H9 (cell line): ENCODE measurements around the gene SH3TC1. TPM values are rescaled to one million over a fixed set of nuclear protein-coding genes. Genes with fewer than 3 reads are reported as not detected.

Experiments used
- DNase-seq: peaks from one replicate; pipeline ENCODE4 v3.0.0-alpha.2; 2017
- H2AFZ ChIP-seq: one replicate; pipeline ENCODE4 v1.6.1; 2013; ENCODE audit warnings: mild to moderate bottlenecking, low read length, control low read depth, moderate library complexity
- H2AK5ac ChIP-seq: 2 replicates; pipeline ENCODE4 v1.6.1; 2013; ENCODE audit warnings: low read length, control low read depth, mixed read lengths; ENCODE audit not compliant: insufficient read length
- H2BK120ac ChIP-seq: one replicate; pipeline ENCODE4 v1.6.1; 2013; ENCODE audit warnings: low read depth, mild to moderate bottlenecking, low read length, control low read depth, inconsistent platforms; ENCODE audit not compliant: poor library complexity, severe bottlenecking
- H2BK12ac ChIP-seq: 2 replicates; pipeline ENCODE4 v1.6.1; 2013; ENCODE audit warnings: low read length, control low read depth, mixed read lengths, low read depth; ENCODE audit not compliant: insufficient read length
- H2BK15ac ChIP-seq: 2 replicates; pipeline ENCODE4 v1.6.1; 2013; ENCODE audit warnings: low read depth, low read length, control low read depth
- H2BK20ac ChIP-seq: one replicate; pipeline ENCODE4 v1.6.1; 2013; ENCODE audit warnings: low read depth, mild to moderate bottlenecking, low read length, control low read depth, inconsistent platforms; ENCODE audit not compliant: poor library complexity, severe bottlenecking
- H2BK5ac ChIP-seq: 2 replicates; pipeline ENCODE4 v1.6.1; 2013; ENCODE audit warnings: low read length, control low read depth, mixed read lengths; ENCODE audit not compliant: insufficient read length
- H3K14ac ChIP-seq: 2 replicates; pipeline ENCODE4 v1.6.1; 2013; ENCODE audit warnings: low read length, control low read depth; ENCODE audit not compliant: insufficient read depth
- H3K18ac ChIP-seq: 2 replicates; pipeline ENCODE4 v1.6.1; 2013; ENCODE audit warnings: low read depth, mild to moderate bottlenecking, mixed read lengths, low read length, control low read depth; ENCODE audit not compliant: insufficient read length
- H3K23ac ChIP-seq: 2 replicates; pipeline ENCODE4 v1.6.1; 2013; ENCODE audit warnings: low read length, control low read depth, mixed read lengths, low read depth; ENCODE audit not compliant: insufficient read length
- H3K23me2 ChIP-seq: 2 replicates; pipeline ENCODE4 v1.6.1; 2013; ENCODE audit warnings: low read depth, mild to moderate bottlenecking, mixed read lengths, low read length, control low read depth; ENCODE audit not compliant: insufficient read length, poor library complexity, severe bottlenecking
- H3K27ac ChIP-seq: 2 replicates; pipeline ENCODE4 v1.5.1; 2013; ENCODE audit warnings: low read length, control low read depth, mixed read lengths, low read depth; ENCODE audit not compliant: insufficient read length
- H3K27me3 ChIP-seq: 2 replicates; pipeline ENCODE4 v1.6.1; 2013; ENCODE audit warnings: low read length, control low read depth, inconsistent platforms; ENCODE audit not compliant: insufficient read depth
- H3K4ac ChIP-seq: 2 replicates; pipeline ENCODE4 v1.6.1; 2013; ENCODE audit warnings: low read depth, mild to moderate bottlenecking, control low read depth, inconsistent platforms, low read length, moderate library complexity
- H3K4me1 ChIP-seq: 2 replicates; pipeline ENCODE4 v1.6.1; 2013; ENCODE audit warnings: low read length, control low read depth, inconsistent platforms; ENCODE audit not compliant: insufficient read depth
- H3K4me2 ChIP-seq: 2 replicates; pipeline ENCODE4 v1.6.1; 2013; ENCODE audit warnings: low read length, control low read depth, mixed read lengths; ENCODE audit not compliant: insufficient read length, insufficient read depth
- H3K56ac ChIP-seq: 2 replicates; pipeline ENCODE4 v1.6.1; 2013; ENCODE audit warnings: low read depth, mild to moderate bottlenecking, mixed read lengths, low read length, control low read depth; ENCODE audit not compliant: insufficient read length
- H3K79me1 ChIP-seq: 2 replicates; pipeline ENCODE4 v1.6.1; 2013; ENCODE audit warnings: low read depth, mild to moderate bottlenecking, moderate library complexity, low read length, control low read depth, inconsistent platforms; ENCODE audit not compliant: insufficient read depth, poor library complexity, severe bottlenecking
- H3K79me2 ChIP-seq: 2 replicates; pipeline ENCODE4 v1.6.1; 2013; ENCODE audit warnings: low read length, control low read depth, inconsistent platforms; ENCODE audit not compliant: insufficient read depth
- H3K9ac ChIP-seq: 2 replicates; pipeline ENCODE4 v1.6.1; 2013; ENCODE audit warnings: low read length, control low read depth, mixed read lengths; ENCODE audit not compliant: insufficient read length; ENCODE audit errors: extremely low read depth
- H3K9me3 ChIP-seq: one replicate; pipeline ENCODE4 v1.6.1; 2013; ENCODE audit warnings: low read depth, low read length, inconsistent platforms; ENCODE audit not compliant: control insufficient read depth
- H3T11ph ChIP-seq: one replicate; pipeline ENCODE4 v1.6.1; 2013; ENCODE audit warnings: mild to moderate bottlenecking, low read length, control low read depth, inconsistent platforms
- H4K20me1 ChIP-seq: one replicate; pipeline ENCODE4 v1.6.1; 2013; ENCODE audit not compliant: control insufficient read depth, insufficient read length, insufficient read depth
- H4K5ac ChIP-seq: 2 replicates; pipeline ENCODE4 v1.6.1; 2013; ENCODE audit warnings: low read depth, mild to moderate bottlenecking, mixed read lengths, low read length, control low read depth; ENCODE audit not compliant: insufficient read length
- H4K8ac ChIP-seq: replicated peaks from 2 replicates; pipeline ENCODE4 v1.6.1; 2013; ENCODE audit warnings: low read length, control low read depth, mixed read lengths, low read depth; ENCODE audit not compliant: insufficient read length
- H4K91ac ChIP-seq: 2 replicates; pipeline ENCODE4 v1.6.1; 2013; ENCODE audit warnings: low read depth, mild to moderate bottlenecking, moderate library complexity, mixed read lengths, low read length, control low read depth; ENCODE audit not compliant: insufficient read length
- H3K27ac Mint-ChIP-seq, 3 experiments: 2 replicates in 2 of 3; 3 replicates in 1 of 3; pipeline ENCODE4 v1.8.0; 2020 to 2021; ENCODE audit warnings: mixed read lengths in 3 of 3, mild to moderate bottlenecking in 1 of 3, moderate library complexity in 1 of 3
- H3K27me3 Mint-ChIP-seq: 2 replicates; pipeline ENCODE4 v1.8.0; 2021; ENCODE audit warnings: low read depth, mild to moderate bottlenecking, moderate library complexity, mixed read lengths
- H3K36me3 Mint-ChIP-seq, 3 experiments: 2 replicates in 2 of 3; 3 replicates in 1 of 3; pipeline ENCODE4 v1.8.0; 2020 to 2021; ENCODE audit warnings: low read depth in 3 of 3, mixed read lengths in 3 of 3; ENCODE audit not compliant: insufficient read depth in 1 of 3
- H3K4me1 Mint-ChIP-seq, 2 experiments: 2 replicates each; pipeline ENCODE4 v1.8.0; 2020; ENCODE audit warnings: mixed read lengths in 2 of 2
- H3K4me3 Mint-ChIP-seq, 2 experiments: 2 replicates in 1 of 2; 3 replicates in 1 of 2; pipeline ENCODE4 v1.8.0; 2020 to 2021; ENCODE audit warnings: mild to moderate bottlenecking in 2 of 2, mixed read lengths in 2 of 2, moderate library complexity in 1 of 2
- H3K9me3 Mint-ChIP-seq, 2 experiments: 2 replicates in 1 of 2; 3 replicates in 1 of 2; pipeline ENCODE4 v1.8.0; 2020; ENCODE audit warnings: mild to moderate bottlenecking in 2 of 2, mixed read lengths in 2 of 2, moderate library complexity in 1 of 2
- CTCF ChIP-seq: fragments of 200-600 bp; sonication (generic); conservative IDR thresholded peaks from 3 replicates; pipeline ENCODE4 v1.8.0; 2021; ENCODE audit warnings: antibody characterized with exemption, mild to moderate bottlenecking
- WGBS: extraction: QIAGEN DNeasy Blood & Tissue Kit; methylation state at CpG from one replicate; pipeline ENCODE4 v1.1.7; 2013; ENCODE audit warnings: missing lambda C conversion rate, low lambda C conversion rate, mixed read lengths; ENCODE audit not compliant: insufficient read length; ENCODE audit errors: extremely low coverage; 5-methylcytosine and 5-hydroxymethylcytosine counted together
- total RNA-seq: library from RNA; stranded (reverse); gene quantifications from 2 replicates; pipeline ENCODE4 v1.2.1, GENCODE V29; 2021

Gene SH3TC1
- total RNA-seq, 1 experiment from 2014 or later, result 0.74 TPM

- H2AFZ ChIP-seq, result no peak overlapping the region
- Mint-ChIP-seq H3K4me3 (no peak overlapping the region), H3K27me3 (peaks cover 2% of the 10 kb centered on the region; the same call in 1 of the 2 replicates), H3K27ac (no peak overlapping the region; a peak in 1 of 7 replicates), H3K9me3 (no peaks in the 10 kb centered on the region), H3K4me1 (peaks cover 20 to 28% of the 10 kb centered on the region in 2 experiments), H3K36me3 (no peaks in the 10 kb centered on the region)
- no peak overlapping the region for H2BK5ac ChIP-seq
- DNase-seq, result no peak
- no peak overlapping the region for H2BK20ac ChIP-seq
- H4K91ac ChIP-seq, result no peak overlapping the region
- no peak overlapping the region for H3K9ac ChIP-seq
- no peaks in the 10 kb centered on the region; the same call in 1 of the 2 replicates for H3K4me1 ChIP-seq
- no peak overlapping the region for H3K4me2 ChIP-seq
- H3K9me3 ChIP-seq, result no peaks in the 10 kb centered on the region
- H3K14ac ChIP-seq, result no peak overlapping the region
- no peak overlapping the region for H3T11ph ChIP-seq
- H3K18ac ChIP-seq, result no peak overlapping the region
- H4K5ac ChIP-seq, result no peak overlapping the region
- H3K79me2 ChIP-seq, result no peaks in the 10 kb centered on the region
- no peak overlapping the region for H3K27ac ChIP-seq
- no peak overlapping the region for H2AK5ac ChIP-seq
- no peak overlapping the region for H3K56ac ChIP-seq
- no peaks in the 10 kb centered on the region for H3K23me2 ChIP-seq
- no CpG with 5 or more reads among the region's 8 CpGs for WGBS
- TF ChIP-seq CTCF, result no peak
- H4K20me1 ChIP-seq, result no peaks in the 10 kb centered on the region
- no peak overlapping the region for H2BK120ac ChIP-seq
- H4K8ac ChIP-seq, result no peak overlapping the region
- H2BK12ac ChIP-seq, result no peak overlapping the region
- H3K4ac ChIP-seq, result no peak overlapping the region
- no peaks in the 10 kb centered on the region for H3K79me1 ChIP-seq
- H3K23ac ChIP-seq, result no peak overlapping the region
- H2BK15ac ChIP-seq, result no peak overlapping the region
- no peaks in the 10 kb centered on the region for H3K27me3 ChIP-seq
Observed at GRCh38 chr4:8211251-8211650, 12.2 kb downstream of the SH3TC1 start.
